ENCODE data around the gene PAXX.

The PAXX gene

DNA sequence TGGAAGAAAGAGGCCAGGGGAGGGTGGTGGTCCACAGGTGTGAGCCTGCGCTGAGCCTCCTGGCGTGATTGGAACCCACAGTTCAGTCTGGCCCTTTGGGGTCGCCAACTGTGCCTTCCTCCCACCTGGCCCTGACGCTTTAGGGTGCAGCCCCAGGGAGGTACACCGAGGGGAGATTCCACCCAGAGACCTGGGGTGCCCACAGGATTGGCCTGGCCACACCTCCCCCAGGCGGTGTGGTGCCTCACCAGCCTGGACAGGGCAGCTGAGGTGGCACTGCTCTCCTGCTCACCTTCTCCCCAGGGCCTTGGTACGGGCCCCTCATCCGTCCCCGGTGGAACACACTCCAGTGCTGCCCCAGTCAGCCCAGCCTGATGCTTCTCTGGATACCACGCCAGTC is 5.1 kb downstream of the PAXX start:
- H3K27ac Mint-ChIP-seq, result peak overlapping the region in 1 of 3 experiments; percentile 62
- H3K27me3 Mint-ChIP-seq (ENCODE audit: low read depth), result peaks cover 5% of the 10 kb centered on the region
- peak overlapping the region; percentile 60 to 68 (median 65) for H3K4me3 Mint-ChIP-seq
- H3K9me3 Mint-ChIP-seq, result no peaks in the 10 kb centered on the region
- TF ChIP-seq CTCF (IDR thresholded peaks at IDR 0.05; ENCODE audit: unreplicated experiment in 3 of 3), result no peak
- H3K36me3 Mint-ChIP-seq (ENCODE audit: low read depth), result no peaks in the 10 kb centered on the region
- H3K4me1 Mint-ChIP-seq, result peaks cover 5% of the 10 kb centered on the region

DNA sequence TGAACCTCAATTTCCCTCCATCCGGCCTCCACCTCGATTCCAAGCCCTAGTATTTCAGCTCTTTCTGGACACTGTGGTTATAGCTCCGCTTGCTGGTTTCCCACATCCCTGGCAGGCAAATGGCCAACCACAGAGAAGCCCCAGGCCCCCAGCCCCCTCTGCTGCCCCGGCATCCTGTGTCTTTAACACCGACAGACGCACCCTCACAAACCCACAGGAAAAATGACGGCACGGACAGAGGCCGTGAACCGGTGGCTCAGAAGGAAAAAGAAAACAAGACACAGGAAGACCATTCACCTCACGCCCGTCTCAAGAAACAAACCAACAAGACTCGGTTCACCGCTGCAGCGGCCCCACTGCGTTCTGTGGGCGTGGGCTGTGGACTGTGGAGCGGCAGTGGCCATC is 5.6 kb downstream of the PAXX start:
- H3K4me1 Mint-ChIP-seq, result peaks cover 5% of the 10 kb centered on the region
- no peak for TF ChIP-seq CTCF (IDR thresholded peaks at IDR 0.05; ENCODE audit: unreplicated experiment in 3 of 3)
- H3K36me3 Mint-ChIP-seq (ENCODE audit: low read depth), result no peaks in the 10 kb centered on the region
- H3K27me3 Mint-ChIP-seq (ENCODE audit: low read depth), result peaks cover 5% of the 10 kb centered on the region
- peak overlapping the region in 1 of 3 experiments; percentile 62 for H3K27ac Mint-ChIP-seq
- peak overlapping the region; percentile 60 to 68 (median 65) for H3K4me3 Mint-ChIP-seq
- no peaks in the 10 kb centered on the region for H3K9me3 Mint-ChIP-seq

DNA sequence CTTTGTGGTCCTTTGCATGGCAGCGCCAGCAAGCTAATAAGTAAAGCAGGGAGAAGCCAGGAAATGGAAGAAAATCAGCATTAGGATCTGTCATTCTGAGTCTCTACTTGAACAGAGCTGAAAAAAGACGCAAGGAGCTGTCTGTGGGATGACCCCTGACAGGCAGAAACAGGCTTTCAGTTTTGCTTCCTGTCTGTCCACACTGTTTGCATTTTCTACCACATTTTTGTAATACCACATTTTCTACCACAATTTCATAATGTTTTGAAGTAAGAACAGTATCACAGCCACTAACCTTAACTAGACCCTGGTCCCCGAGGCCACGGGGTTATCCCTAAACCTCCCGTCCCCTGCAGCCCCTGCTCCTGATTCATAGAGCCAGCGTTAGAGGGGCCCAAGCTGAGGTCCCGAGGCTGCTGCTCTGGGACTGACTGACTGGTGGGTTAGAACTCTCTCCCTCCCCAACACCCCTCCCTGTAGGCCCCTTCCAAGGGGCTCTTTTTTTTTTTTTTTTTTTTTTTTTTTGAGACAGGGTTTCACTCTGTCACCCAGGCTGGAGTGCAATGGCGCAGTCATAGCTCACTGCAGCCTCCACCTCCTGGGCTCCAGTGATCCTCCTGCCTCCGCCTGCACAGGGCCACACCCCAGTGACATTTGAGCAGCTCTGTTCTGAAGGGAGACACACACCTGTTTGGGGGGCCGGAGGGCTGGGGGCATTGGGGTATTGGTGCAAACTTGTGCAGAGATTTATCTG is 8.1 kb downstream of the PAXX start:
- peaks cover 5% of the 10 kb centered on the region for H3K27me3 Mint-ChIP-seq (ENCODE audit: low read depth)
- no peaks in the 10 kb centered on the region for H3K36me3 Mint-ChIP-seq (ENCODE audit: low read depth)
- peaks cover 5% of the 10 kb centered on the region for H3K4me1 Mint-ChIP-seq
- peak overlapping the region in 2 of 3 experiments; percentile 6 to 33 for H3K27ac Mint-ChIP-seq
- no peak overlapping the region for H3K4me3 Mint-ChIP-seq
- no peak for TF ChIP-seq CTCF (IDR thresholded peaks at IDR 0.05; ENCODE audit: unreplicated experiment in 3 of 3)
- no peaks in the 10 kb centered on the region for H3K9me3 Mint-ChIP-seq

GRCh38 chr9:137001857-137002645 is 9.8 kb downstream of the PAXX start:
- Mint-ChIP-seq H3K36me3 (ENCODE audit: low read depth) (no peaks in the 10 kb centered on the region), H3K27ac (no peak overlapping the region), H3K9me3 (no peaks in the 10 kb centered on the region), H3K27me3 (ENCODE audit: low read depth) (peaks cover 5% of the 10 kb centered on the region), H3K4me1 (peaks cover 5% of the 10 kb centered on the region), H3K4me3 (no peak overlapping the region)
- TF ChIP-seq CTCF (IDR thresholded peaks at IDR 0.05; ENCODE audit: unreplicated experiment in 3 of 3), result no peak

DNA sequence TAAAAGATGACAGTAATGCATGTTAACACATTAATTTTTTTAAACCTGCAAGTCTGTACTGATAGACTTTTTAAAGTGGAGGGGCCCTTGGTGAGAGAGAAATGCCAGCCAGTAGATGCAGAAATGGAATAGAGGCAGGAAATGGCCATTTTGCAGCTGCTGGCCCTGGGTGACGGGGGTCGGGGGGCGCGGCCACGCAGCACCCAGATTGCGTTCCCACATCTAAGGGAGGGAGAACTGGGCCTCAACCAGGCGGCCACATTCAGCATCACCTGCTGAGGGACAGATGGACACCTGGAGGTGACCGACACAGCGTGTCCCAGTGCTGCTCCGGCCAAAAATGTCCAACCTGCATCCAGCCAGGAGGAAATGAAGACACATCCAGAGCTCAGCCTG is 10.4 kb downstream of the PAXX start:
- no peak for TF ChIP-seq CTCF (IDR thresholded peaks at IDR 0.05; ENCODE audit: unreplicated experiment in 3 of 3)
- Mint-ChIP-seq H3K4me1 (peaks cover 3% of the 10 kb centered on the region), H3K36me3 (ENCODE audit: low read depth) (no peaks in the 10 kb centered on the region), H3K4me3 (no peak overlapping the region), H3K27ac (no peak overlapping the region), H3K9me3 (no peaks in the 10 kb centered on the region), H3K27me3 (ENCODE audit: low read depth) (peaks cover 5% of the 10 kb centered on the region)
